Measurements from ENCODE around the gene OPHN1.
"Not testable (repeated sequence)": the region's sequence is repeated elsewhere in the genome, so short reads cannot be mapped to it uniquely, and the experiment has no call there.

The OPHN1 gene

GRCh38 chrX:68355629-68355920 is 77.7 kb downstream of the OPHN1 start:
- DNase-seq: no peak

- DNase-seq: no peak
Measured at GRCh38 chrX:68354879-68355628, 78.2 kb downstream of the OPHN1 start.

DNA sequence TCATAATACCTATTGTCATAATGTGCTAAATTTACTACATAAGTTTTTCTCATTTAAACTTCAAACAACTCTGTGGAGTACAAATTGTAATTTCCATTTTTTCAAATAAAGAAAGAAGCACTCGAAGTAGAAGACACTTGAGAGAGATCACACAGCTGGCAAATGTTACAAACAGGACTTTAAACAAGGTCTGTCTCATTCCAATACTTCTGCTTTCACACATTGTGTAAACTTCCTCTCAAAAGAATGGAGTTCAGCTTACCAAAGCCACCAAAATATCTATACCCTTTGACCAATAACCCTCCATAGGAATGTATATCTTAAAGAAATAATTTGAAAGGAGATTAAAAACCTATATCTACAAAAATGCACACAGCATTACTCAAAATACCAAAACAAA is 88.3 kb downstream of the OPHN1 start:
- no peak for DNase-seq

DNA sequence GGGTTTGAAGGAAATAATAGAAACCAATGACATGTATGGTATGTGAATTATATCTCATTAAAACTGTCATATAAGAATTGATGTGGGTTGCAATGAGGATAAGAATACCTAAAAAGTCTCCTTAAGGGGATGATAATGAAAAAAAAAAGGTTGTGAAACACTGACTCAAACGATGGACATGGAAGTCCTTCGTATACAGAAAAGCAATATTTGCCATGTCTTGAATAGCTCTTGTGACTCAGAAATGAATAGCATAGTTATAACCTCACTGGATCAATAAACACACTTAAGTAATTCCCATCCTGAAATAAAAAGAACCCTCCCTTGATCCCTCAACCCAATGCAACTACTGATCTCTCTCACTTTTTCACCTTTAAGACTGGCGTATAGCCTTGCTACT is 89.7 kb downstream of the OPHN1 start:
- no peak for DNase-seq

DNA sequence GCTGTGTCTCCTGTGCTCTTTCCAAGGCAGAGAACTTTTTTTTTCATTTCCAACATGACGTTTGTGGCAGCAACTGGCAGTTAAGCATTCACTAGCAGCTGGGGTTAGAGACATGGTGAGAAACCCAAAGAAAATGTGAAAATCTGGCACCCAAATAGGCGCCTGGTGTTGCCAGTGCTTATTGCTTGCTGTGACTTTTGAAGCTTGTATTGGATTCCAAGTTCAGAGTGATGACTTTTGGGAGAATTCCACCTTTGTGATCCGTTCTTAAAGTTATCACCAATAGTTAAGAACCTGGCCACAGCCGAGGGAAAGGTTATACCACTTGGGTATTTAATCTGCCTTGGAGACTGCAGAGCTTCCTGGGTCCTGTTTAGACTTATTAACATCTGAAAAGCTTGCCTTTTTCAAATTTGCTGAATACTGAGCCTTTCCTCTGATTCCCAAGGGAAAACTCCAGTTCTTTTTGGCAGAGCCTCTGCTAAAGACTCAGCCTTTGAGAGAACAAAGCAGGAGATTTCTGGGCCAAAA is 101.0 kb downstream of the OPHN1 start:
- DNase-seq: no peak

GRCh38 chrX:68326841-68327240 is 106.5 kb downstream of the OPHN1 start:
- DNase-seq: not testable (repeated sequence)

- DNase-seq: no peak
Measured at GRCh38 chrX:68307769-68308168, 125.5 kb downstream of the OPHN1 start.

DNA sequence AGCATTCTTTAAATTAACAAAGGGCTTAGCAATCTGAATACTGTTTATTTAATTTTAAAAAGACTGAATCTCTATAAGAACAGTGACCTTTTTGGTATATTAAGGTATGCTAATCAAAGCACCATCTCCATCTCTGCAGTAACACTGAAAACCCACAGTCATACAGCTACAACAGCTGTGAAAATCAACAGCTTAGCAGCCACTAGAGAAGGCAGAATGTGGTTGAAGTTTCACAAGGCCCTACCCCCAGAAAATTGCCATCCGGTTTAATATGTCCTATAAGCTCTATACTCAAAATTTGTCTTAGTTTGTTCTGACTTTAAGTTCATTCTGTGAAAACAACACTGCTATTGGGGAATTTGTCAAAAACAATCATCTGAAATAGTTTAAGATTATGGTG is 128.7 kb downstream of the OPHN1 start:
- DNase-seq: no peak

GRCh38 chrX:68299898-68300297 is 133.4 kb downstream of the OPHN1 start:
- no peak for DNase-seq

DNA sequence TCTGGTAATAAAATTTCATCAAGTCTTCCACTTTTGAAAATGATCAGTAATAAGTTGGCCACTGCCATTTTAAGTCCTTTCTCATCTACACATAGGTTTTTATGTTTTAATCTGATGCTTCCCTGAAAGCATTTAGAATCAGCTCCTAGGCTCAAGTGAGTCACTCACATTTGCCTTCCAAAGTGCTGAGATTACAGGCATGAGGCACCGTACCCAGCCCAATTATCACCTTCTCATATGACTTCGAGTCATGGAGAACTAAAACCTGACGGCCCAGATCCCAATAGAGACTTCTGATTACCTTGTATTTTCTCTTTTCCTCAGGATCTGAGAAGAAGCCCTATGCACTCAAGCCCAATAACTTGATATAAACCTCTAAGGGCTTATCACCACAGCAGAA is 140.8 kb downstream of the OPHN1 start:
- no peak for DNase-seq

DNA sequence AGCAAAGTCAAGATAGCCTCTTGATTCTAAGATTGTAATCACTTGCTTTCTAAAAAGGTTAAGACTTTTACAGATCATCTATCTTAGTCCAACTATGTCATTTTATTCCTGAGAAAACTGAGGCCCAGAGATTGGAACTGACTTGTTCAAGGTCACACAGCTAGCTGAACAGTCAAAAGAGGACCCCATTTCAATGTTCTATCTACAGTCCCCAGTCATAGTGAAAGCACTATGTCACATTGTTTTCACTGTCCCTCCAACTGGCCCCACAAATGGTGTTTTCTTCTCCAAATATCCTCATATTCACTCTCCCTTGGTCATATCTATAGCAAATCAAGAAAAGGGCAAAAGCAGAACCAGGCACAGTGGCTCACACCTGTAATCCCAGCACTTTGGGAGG is 145.2 kb downstream of the OPHN1 start:
- no peak for DNase-seq

- DNase-seq: no peak
Measured at GRCh38 chrX:68287419-68287818, 145.9 kb downstream of the OPHN1 start.

- DNase-seq: no peak
Measured at GRCh38 chrX:68286980-68287379, 146.3 kb downstream of the OPHN1 start.

DNA sequence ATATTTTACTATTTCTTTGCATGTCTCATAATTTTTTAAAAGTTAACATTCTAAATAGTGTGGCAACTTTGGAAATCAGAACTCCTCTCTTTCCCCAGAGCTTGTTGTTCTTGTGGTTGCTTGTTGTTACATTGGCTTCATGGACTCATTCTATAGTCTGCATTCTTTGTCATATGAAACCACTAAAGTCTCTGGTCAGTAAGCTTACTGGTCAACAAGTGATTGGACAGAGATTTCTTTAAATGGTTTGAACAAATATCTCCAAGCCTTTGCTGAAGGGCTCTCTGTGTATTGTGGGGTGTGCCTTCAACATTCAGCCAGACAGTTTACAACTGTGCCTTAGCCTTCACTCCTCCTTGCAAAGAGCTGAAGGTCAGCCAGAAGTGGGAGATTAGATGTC is 147.2 kb downstream of the OPHN1 start:
- DNase-seq: no peak

DNA sequence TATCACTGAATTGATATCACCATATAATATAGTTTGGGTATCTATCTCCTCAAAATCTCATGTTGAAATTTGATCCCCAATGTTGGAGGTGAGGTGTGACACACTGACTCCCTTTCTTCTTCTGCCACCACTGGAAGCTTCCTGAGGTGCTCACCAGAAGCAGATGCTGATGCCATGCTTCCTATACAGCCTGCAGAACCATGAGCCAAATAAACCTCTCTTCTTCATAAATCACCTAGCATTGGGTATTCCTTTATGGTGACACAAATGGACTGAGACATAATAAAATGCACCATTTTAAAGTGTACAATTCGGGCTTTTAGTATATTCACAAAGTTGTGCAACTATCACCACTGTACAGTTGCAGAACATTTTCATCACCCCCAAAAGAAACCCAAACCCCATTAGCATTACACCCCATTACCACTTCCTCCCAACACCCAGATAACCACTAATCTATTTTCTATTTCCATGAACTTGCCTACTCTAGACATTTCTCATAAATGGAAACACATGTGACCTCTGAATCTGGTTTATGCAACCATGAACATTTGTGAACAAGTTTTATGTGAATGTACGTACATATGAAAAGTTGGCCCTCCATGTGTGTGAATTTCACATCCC is 148.9 kb downstream of the OPHN1 start:
- DNase-seq: no peak

DNA sequence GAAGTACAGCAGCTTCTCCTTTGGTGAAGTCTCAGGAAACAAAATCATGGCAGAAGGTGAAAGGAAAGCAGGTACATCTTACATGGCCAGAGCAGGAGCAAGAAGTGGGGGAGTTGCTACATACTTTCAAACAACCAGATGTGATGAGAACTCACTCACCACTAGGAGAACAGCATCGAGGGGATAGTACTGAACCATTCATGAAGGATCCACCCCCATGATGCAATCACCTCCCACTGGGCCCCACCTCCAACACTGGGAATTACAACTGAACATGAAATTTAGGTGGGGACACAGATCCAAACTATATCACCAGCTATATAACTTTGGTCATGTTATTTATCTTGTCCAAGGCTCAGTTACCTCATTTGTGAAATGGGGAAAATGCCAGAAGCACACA is 159.4 kb downstream of the OPHN1 start:
- no peak for DNase-seq

DNA sequence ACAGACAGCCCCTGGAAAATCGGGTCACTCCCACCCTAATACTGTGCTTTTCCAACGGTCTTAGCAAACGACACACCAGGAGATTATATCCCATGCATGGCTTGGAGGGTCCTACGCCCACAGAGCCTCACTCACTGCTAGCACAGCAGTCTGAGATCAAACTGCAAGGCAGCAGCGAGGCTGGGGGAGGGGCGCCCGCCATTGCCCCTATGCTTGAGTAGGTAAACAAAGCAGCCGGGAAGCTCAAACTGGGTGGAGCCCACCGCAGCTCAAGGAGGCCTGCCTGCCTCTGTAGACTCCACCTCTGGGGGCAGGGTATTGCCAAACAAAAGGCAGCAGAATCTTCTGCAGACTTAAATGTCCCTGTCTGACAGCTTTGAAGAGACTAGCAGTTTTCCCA is 168.5 kb downstream of the OPHN1 start:
- not testable (repeated sequence) for DNase-seq

DNA sequence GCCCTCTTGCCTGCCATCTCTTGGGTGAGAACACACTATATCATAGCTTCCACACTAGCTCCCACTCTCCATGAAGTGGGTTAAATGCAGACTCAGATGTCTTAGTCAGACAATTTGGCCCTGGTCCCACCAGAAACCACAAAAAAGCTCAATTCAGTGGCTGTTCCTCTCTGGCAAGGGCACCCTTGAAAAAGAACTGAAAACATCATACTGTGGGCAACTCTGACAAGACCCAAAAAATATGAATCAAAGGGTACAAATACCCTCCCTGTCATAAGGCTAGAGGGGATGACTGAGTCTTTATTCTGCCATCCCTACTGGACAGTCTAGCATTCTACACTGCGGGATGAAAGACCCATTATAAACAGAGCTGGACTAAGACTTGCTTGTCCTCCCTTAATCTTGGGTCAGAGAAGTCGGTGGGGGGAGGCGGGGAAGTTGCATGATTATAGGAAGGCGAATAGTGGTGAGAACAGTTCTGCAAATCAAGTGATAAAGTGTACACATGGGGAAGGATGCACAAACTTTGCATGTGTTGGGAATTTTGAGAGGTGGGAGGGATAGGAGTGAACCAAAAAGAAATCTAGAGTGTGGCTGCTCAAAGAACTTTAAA is 172.1 kb downstream of the OPHN1 start:
- DNase-seq: no peak

- DNase-seq: no peak
Measured at GRCh38 chrX:68256990-68257389, 176.3 kb downstream of the OPHN1 start.

GRCh38 chrX:68254738-68255645 is 178.3 kb downstream of the OPHN1 start:
- no peak for DNase-seq

- no peak for DNase-seq
Measured at GRCh38 chrX:68252664-68253063, 180.6 kb downstream of the OPHN1 start.

DNA sequence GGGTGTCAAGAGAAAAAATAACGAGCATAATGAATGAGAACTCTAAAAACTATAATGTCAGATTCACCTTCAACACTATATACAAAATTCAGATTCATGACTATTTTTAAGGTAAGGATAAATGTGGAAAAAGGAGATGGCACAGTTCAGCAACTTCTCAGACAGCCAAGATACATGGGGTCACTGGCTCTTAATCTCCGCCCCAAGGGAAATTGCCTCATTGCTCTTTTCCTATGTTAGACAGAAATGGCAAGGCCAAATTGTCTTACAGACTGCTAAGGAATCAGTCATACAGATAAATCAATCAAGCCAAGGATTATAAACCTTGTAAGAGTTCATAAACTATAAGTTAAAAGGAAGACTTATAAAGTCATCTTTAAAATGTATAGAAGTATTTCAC is 183.4 kb downstream of the OPHN1 start:
- DNase-seq: no peak

DNA sequence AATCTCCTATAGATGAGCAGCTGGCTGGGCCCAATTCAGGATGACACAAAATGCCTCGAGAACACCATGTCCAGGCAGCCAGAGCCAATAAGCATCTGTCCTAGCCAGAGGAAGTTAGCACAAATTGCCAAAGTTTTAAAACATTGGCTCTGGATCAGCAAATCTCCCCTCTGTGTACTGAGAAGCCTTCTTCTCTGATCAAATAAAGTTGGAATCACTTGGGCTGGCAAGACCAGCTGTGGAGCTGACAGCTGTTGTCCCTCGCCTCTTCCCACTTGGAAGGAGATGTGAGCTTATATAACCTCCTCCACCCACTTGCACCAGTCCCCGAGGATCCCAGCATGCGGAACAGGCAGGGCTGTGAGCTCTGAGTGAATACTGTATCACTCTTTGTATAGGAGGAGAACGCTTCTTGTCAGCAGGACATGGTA is 183.9 kb downstream of the OPHN1 start:
- no peak for DNase-seq

Data from stimulated activated CD4-positive, alpha-beta T cell treated with anti-CD3 and anti-CD28 coated beads, Interleukin-2, amount 100 ng/mL, for 24 hours (primary cell).